ENCODE measurements around the gene DNAJC13.

DNA sequence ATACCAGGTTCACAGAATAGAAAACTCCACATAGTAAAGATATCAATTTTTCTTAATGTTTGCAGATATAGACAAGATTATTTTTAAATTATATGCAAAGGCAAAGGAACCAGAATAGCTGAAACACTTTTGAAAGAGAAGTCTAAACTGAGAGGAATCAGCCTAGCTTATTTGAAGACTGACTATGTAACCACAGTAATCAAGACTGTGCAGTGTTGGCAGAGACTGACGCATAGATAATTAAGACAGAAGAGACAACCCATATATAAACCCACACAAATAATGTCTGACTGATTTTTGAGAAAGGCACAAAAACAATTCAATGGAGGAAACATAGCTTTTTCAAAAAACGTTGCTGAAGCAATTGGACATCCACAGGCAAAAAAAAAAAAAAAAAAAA, 151.1 kb downstream of the DNAJC13 start:
- TF ChIP-seq TAF1 (IDR thresholded peaks at IDR 0.05; ENCODE audit: borderline replicate concordance, insufficient read depth, low read length) (no peak), POLR2AphosphoS5 (IDR thresholded peaks at IDR 0.05; ENCODE audit: low read depth, low read length) (no peak)

Measured in PFSK-1 (cell line).